ENCODE results near the gene L3MBTL3.

Gene L3MBTL3

DNA sequence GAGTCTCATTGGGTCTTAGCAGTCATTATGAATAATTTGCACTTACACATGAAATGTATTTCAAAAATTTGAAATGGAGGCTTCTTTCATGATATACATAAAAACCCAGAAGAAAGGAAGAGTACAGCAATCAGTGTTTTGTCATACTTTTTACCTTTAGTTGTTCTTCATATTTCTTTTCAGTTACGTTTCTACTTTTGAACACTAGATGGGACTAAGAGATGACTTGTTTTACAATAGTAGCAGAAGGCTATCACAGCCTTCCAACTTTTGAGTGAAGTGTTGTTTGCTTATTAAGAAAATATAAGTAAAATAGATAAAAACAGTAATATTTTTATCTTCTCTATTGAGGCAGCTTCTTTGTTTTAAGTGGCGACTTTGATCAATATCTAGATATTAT lies 58.1 kb downstream of the L3MBTL3 start:
- H3K4me3 ChIP-seq (ENCODE audit: low read depth, low read length): no peak overlapping the region
- in situ Hi-C loops (cut with HindIII; ENCODE audit: low sequenced_read_pairs): no loop called here
- peak; percentile 2 for TF ChIP-seq CTCF (IDR thresholded peaks at IDR 0.05; ENCODE audit: low read depth, low read length, missing control alignments)
- peak; percentile 3 for DNase-seq (ENCODE audit: low read depth)

DNA sequence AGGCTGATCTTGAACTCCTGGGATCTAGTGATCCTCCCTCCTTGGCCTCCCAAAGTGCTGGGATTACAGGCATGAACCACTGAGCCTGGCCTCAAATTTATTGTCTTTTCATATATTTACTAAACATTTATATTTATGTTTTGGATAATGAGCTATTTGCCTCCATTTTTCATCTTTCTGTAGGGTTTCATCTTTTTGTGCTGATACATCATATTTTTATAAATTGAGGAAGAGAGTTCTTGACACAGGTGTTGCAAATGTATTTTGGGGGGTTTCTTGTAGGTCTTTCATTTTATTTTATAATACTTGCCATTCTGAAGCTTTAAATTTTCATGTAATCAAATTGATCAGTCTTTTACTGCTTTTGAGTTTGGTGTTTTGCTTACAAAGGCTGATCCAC lies 72.4 kb downstream of the L3MBTL3 start:
- no peak overlapping the region for H3K4me3 ChIP-seq (ENCODE audit: low read depth, low read length)
- in situ Hi-C loops (cut with HindIII; ENCODE audit: low sequenced_read_pairs): no loop called here
- no peak for TF ChIP-seq CTCF (IDR thresholded peaks at IDR 0.05; ENCODE audit: low read depth, low read length, missing control alignments)
- DNase-seq (ENCODE audit: low read depth): no peak

DNA sequence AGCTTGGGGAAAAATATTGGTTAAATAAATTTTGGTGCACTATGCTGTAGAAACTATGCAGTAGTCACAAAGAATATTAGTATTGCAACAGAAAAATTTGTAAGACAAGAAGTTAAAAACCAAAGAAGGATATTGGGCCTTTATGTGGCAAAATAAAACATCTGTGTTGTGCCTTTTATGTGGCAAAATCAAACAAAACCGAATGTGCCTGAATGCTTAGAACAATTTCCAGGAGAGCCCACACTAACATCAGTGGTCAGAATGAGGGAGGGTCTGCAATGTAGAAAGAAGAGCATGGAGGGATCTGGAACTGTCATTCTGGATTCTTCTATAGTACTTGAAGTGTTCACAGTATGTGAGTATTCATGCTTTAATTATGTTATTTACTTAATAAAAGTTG lies 75.2 kb downstream of the L3MBTL3 start:
- no peak for TF ChIP-seq CTCF (IDR thresholded peaks at IDR 0.05; ENCODE audit: low read depth, low read length, missing control alignments)
- no peak for DNase-seq (ENCODE audit: low read depth)
- in situ Hi-C loops (cut with HindIII; ENCODE audit: low sequenced_read_pairs): no loop called here
- no peak overlapping the region for H3K4me3 ChIP-seq (ENCODE audit: low read depth, low read length)

GRCh38 chr6:130098317-130098716 lies 79.9 kb downstream of the L3MBTL3 start:
- in situ Hi-C loops (cut with HindIII; ENCODE audit: low sequenced_read_pairs): no loop called here
- no peak for TF ChIP-seq CTCF (IDR thresholded peaks at IDR 0.05; ENCODE audit: low read depth, low read length, missing control alignments)
- DNase-seq (ENCODE audit: low read depth): no peak
- H3K4me3 ChIP-seq (ENCODE audit: low read depth, low read length): no peak overlapping the region

GRCh38 chr6:130099119-130099518 lies 80.7 kb downstream of the L3MBTL3 start:
- no peak overlapping the region for H3K4me3 ChIP-seq (ENCODE audit: low read depth, low read length)
- no peak for TF ChIP-seq CTCF (IDR thresholded peaks at IDR 0.05; ENCODE audit: low read depth, low read length, missing control alignments)
- DNase-seq (ENCODE audit: low read depth): no peak
- in situ Hi-C loops (cut with HindIII; ENCODE audit: low sequenced_read_pairs): no loop called here

DNA sequence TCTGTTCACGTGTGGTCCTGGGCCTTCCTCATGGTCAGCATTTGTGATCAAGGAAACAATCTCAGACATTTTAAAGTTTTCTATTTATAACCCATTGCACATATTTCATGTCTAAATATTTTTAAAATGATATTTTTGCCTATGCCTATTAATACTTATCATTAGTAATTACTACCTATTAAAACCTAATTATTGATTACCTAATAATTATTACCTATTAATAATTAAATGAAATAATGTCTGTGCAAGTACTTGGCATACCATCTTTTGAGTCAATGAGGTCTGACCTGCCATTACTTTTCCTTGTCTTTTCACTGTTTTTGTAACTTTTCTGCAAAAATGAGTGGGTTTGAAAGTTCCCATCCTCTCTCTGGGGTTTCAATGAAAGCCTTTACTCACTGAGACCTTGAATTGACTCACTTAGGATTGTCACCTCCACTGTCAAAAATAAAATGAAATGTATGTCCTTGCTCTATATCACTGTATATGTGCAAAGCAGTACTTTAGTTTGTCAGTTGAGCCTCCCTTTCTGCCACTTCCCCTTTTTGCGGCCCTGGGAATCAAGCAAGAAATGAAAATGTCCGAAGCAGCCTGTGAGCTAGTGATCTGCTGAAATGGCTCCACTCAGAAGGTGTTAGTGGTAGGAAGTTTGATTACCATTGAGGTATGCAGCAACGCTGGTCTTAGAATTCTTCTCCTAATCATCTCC lies 87.8 kb downstream of the L3MBTL3 start:
- no peak for DNase-seq (ENCODE audit: low read depth)
- TF ChIP-seq CTCF (IDR thresholded peaks at IDR 0.05; ENCODE audit: low read depth, low read length, missing control alignments): no peak
- no peak overlapping the region for H3K4me3 ChIP-seq (ENCODE audit: low read depth, low read length)
- in situ Hi-C loops (cut with HindIII; ENCODE audit: low sequenced_read_pairs): no loop called here

Data from astrocyte of the cerebellum (primary cell).